Keratinocyte (primary cell): ENCODE data around the gene CHL1. TPM values are rescaled to one million over a fixed set of nuclear protein-coding genes. Genes with fewer than 3 reads are reported as not detected.

ENCODE experiments used
- DNase-seq: peaks from one replicate; pipeline ENCODE4 v3.0.0-alpha.2; 2011; ENCODE audit warnings: low read depth, missing footprints, low spot score
- FAIRE-seq: peaks from 2 replicates; lab custom pipeline; 2011; peaks lifted over from hg19 to GRCh38; lab: Jason Lieb, UNC
- H2AFZ ChIP-seq: 2 replicates; pipeline ENCODE4 v1.6.0; 2012; ENCODE audit warnings: low read length, control low read depth, inconsistent platforms; ENCODE audit not compliant: control insufficient read depth
- H3K27ac ChIP-seq: 2 replicates; pipeline ENCODE4 v1.5.1; 2011; ENCODE audit warnings: low read length; ENCODE audit not compliant: control insufficient read depth, insufficient read depth
- H3K27me3 ChIP-seq: 3 replicates; pipeline ENCODE4 v1.6.0; 2011; ENCODE audit warnings: low read length; ENCODE audit not compliant: control insufficient read depth, insufficient read depth; ENCODE audit errors: extremely low read depth
- H3K36me3 ChIP-seq, 2 experiments: 2 replicates in 1 of 2; 3 replicates in 1 of 2; pipeline ENCODE4 v1.5.1; 2011; ENCODE audit warnings: low read length in 2 of 2, mild to moderate bottlenecking in 1 of 2; ENCODE audit not compliant: control insufficient read depth in 2 of 2, insufficient read depth in 2 of 2; ENCODE audit errors: extremely low read depth in 1 of 2
- H3K4me1 ChIP-seq: 3 replicates; pipeline ENCODE4 v1.5.1; 2011; ENCODE audit warnings: low read length; ENCODE audit not compliant: control insufficient read depth, insufficient read depth; ENCODE audit errors: extremely low read depth
- H3K4me2 ChIP-seq: 3 replicates; pipeline ENCODE4 v1.6.0; 2011; ENCODE audit warnings: low read depth, low read length; ENCODE audit not compliant: control insufficient read depth, insufficient read depth; ENCODE audit errors: extremely low read depth
- H3K4me3 ChIP-seq, 3 experiments: fragments of 200-600 bp in 1 of 3; sonication (generic) in 1 of 3; 2 replicates in 2 of 3; 3 replicates in 1 of 3; pipeline ENCODE4 v1.5.1; 2011 to 2016; ENCODE audit warnings: low read length in 3 of 3, mild to moderate bottlenecking in 3 of 3, control low read depth in 2 of 3, inconsistent platforms in 1 of 3, low read depth in 1 of 3, mixed read lengths in 1 of 3, mixed run types in 1 of 3, moderate library complexity in 1 of 3; ENCODE audit not compliant: control insufficient read depth in 2 of 3, insufficient read depth in 2 of 3; ENCODE audit errors: extremely low read depth in 1 of 3
- H3K79me2 ChIP-seq: 2 replicates; pipeline ENCODE4 v1.6.0; 2012; ENCODE audit warnings: low read length; ENCODE audit not compliant: control insufficient read depth, insufficient read depth
- H3K9ac ChIP-seq: 3 replicates; pipeline ENCODE4 v1.6.0; 2011; ENCODE audit warnings: low read length; ENCODE audit not compliant: control insufficient read depth, insufficient read depth; ENCODE audit errors: extremely low read depth
- H3K9me1 ChIP-seq: 3 replicates; pipeline ENCODE4 v1.6.0; 2011; ENCODE audit warnings: low read length; ENCODE audit not compliant: control insufficient read depth, insufficient read depth; ENCODE audit errors: extremely low read depth
- H3K9me3 ChIP-seq: 2 replicates; pipeline ENCODE4 v1.5.1; 2012; ENCODE audit warnings: low read depth, low read length; ENCODE audit not compliant: control insufficient read depth
- H4K20me1 ChIP-seq: 3 replicates; pipeline ENCODE4 v1.6.0; 2011; ENCODE audit warnings: low read length; ENCODE audit not compliant: control insufficient read depth, insufficient read depth; ENCODE audit errors: extremely low read depth
- EZH2 ChIP-seq: IDR thresholded peaks from one replicate; pipeline ENCODE4 v1.6.1; 2012; ENCODE audit warnings: inconsistent platforms, mild to moderate bottlenecking, low read length, moderate library complexity
- dilution Hi-C: fragments of 300-500 bp; cut with MboI; formaldehyde crosslinking; loops from one replicate; pipeline ENCODE4 v1.7.0; 2020; ENCODE audit warnings: low sequenced_read_pairs; ENCODE audit not compliant: extremely low pct_ligation_motif_present
- polyA plus RNA-seq, 5 experiments: library from polyadenylated mRNA; depleted of rRNA in 3 of 5; stranded (reverse) in 3 of 5; stranded (forward) in 1 of 5; unstranded in 1 of 5; fragments of >200 nt; gene quantifications; 1 replicate in 1 of 5; 2 replicates in 3 of 5; 3 replicates in 1 of 5; pipeline versions ENCODE4 v1.2.1 to v1.2.3, GENCODE V29; 2011 to 2012; ENCODE audit warnings: missing spikeins in 2 of 5, low read depth in 1 of 5, low replicate concordance in 1 of 5
- TF ChIP-seq, protein P1 (sequence below), 3 experiments: IDR thresholded peaks in 1 of 3; conservative IDR thresholded peaks in 1 of 3; optimal IDR thresholded peaks in 1 of 3; 2 replicates in 2 of 3; 3 replicates in 1 of 3; pipeline versions ENCODE3 to v1.5.1; 2011; ENCODE audit warnings: low read length in 3 of 3, mild to moderate bottlenecking in 3 of 3, moderate library complexity in 2 of 3, control low read depth in 1 of 3, inconsistent platforms in 1 of 3; ENCODE audit not compliant: insufficient read depth in 2 of 3; ENCODE audit errors: extremely low read depth in 1 of 3

CHL1 gene
- polyA plus RNA-seq, 1 donor (not counting 4 experiments of a cell fraction or from before 2014, with no cell fraction given) = 0.04 TPM

DNA sequence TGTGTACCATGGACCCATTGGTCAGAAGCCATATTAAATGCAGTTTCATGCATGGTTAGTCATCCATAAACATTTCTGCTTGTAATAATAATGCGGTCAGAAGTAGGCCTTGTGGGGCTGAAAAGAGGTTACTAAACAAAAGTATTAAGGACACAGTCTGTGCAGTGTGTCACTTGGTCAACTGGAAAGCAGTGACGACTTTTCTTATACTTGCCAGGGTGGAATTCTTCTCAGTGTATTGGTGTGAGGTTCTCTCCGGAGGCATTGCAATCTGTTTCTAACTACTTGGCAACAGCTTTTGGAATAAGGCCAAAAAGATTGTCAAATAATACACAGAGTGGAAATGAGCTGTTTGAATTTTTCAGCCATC lies 46.8 kb downstream of the CHL1 start:
- Histone ChIP-seq H4K20me1 (no peaks in the 10 kb centered on the region), H2AFZ (no peak overlapping the region), H3K4me1 (no peaks in the 10 kb centered on the region), H3K79me2 (no peaks in the 10 kb centered on the region), H3K9me1 (no peaks in the 10 kb centered on the region), H3K36me3 (no peaks in the 10 kb centered on the region), H3K27me3 (no peaks in the 10 kb centered on the region), H3K9me3 (no peaks in the 10 kb centered on the region), H3K4me2 (no peak overlapping the region), H3K4me3 (no peak overlapping the region), H3K27ac (no peak overlapping the region), H3K9ac (no peak overlapping the region)
- no peak for DNase-seq
- TF ChIP-seq EZH2 = no peak
- dilution Hi-C loops = no loop called here
- no peak for FAIRE-seq

DNA sequence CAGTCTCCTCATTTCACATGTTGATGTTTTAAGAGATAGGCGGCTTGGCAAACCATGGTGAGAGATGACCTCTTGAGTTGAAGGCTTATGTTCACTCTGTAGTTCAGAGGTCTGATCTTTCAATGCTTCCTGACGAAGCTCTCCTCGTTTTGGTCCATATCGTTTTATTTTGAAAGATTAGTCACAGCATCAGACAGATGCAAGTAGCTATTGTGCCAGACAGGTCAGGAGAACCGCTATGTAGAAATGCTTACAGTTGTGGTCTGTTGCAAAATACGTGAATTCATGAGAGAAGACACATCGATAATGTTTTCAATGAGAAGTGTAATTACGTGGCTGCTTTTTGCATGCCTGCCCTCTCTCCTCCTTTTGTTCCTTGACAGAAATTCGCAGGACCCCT lies 47.5 kb downstream of the CHL1 start:
- no peak overlapping the region for H3K4me3 ChIP-seq
- DNase-seq = no peak
- dilution Hi-C loops = no loop called here

More for the DNA sequence above, 47.5 kb downstream of the CHL1 start:
- no peaks in the 10 kb centered on the region for H3K4me1 ChIP-seq
- H3K9ac ChIP-seq = no peak overlapping the region
- no peak overlapping the region for H3K4me2 ChIP-seq
- H3K27me3 ChIP-seq = no peaks in the 10 kb centered on the region
- no peaks in the 10 kb centered on the region for H3K9me1 ChIP-seq
- H3K9me3 ChIP-seq = no peaks in the 10 kb centered on the region
- H3K36me3 ChIP-seq = no peaks in the 10 kb centered on the region
- H4K20me1 ChIP-seq = no peaks in the 10 kb centered on the region
- H3K79me2 ChIP-seq = no peaks in the 10 kb centered on the region
- H2AFZ ChIP-seq = no peak overlapping the region
- TF ChIP-seq, protein P1, sequence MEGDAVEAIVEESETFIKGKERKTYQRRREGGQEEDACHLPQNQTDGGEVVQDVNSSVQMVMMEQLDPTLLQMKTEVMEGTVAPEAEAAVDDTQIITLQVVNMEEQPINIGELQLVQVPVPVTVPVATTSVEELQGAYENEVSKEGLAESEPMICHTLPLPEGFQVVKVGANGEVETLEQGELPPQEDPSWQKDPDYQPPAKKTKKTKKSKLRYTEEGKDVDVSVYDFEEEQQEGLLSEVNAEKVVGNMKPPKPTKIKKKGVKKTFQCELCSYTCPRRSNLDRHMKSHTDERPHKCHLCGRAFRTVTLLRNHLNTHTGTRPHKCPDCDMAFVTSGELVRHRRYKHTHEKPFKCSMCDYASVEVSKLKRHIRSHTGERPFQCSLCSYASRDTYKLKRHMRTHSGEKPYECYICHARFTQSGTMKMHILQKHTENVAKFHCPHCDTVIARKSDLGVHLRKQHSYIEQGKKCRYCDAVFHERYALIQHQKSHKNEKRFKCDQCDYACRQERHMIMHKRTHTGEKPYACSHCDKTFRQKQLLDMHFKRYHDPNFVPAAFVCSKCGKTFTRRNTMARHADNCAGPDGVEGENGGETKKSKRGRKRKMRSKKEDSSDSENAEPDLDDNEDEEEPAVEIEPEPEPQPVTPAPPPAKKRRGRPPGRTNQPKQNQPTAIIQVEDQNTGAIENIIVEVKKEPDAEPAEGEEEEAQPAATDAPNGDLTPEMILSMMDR (optimal IDR thresholded peaks at IDR 0.05 in 1 of 3, IDR thresholded peaks at IDR 0.05 in 1 of 3, conservative IDR thresholded peaks at IDR 0.05 in 1 of 3; ENCODE audit: extremely low read depth in 1 of 3, insufficient read depth in 2 of 3, low read length in 3 of 3) = no peak
- no peak for TF ChIP-seq EZH2
- FAIRE-seq = no peak
- H3K27ac ChIP-seq = no peak overlapping the region
